Panc1 (cell line): ENCODE data around the gene MELK.

Experiments used
- CTCF ChIP-seq: fragments of 450-650 bp; IDR thresholded peaks from 2 replicates; pipeline ENCODE4 v1.5.1; 2017; ENCODE audit warnings: mild to moderate bottlenecking
- POLR2AphosphoS5 ChIP-seq: IDR thresholded peaks from 2 replicates; pipeline ENCODE4 v1.6.1; 2012; ENCODE audit warnings: mild to moderate bottlenecking, low read depth, low read length, moderate library complexity

- TF ChIP-seq CTCF (no peak), POLR2AphosphoS5 (no peak)
Observed at GRCh38 chr9:36532353-36532752, 40.3 kb upstream of the MELK start.
